H1 (cell line): ENCODE measurements around the gene RRBP1. TPM values are rescaled to one million over a fixed set of nuclear protein-coding genes. Genes with fewer than 3 reads are reported as not detected.

Experiments used
- CTCF ChIA-PET: fragments of 300-600 bp; sonication (Branson Sonifier 250); formaldehyde crosslinking; loops from one replicate; lab custom pipeline; 2021; ENCODE audit not compliant: partially characterized antibody; lab: Charles Lee
- POLR2A ChIA-PET: fragments of 300-600 bp; sonication (Branson Sonifier 250); formaldehyde crosslinking; loops from one replicate; lab custom pipeline; 2021; ENCODE audit warnings: inconsistent platforms; ENCODE audit not compliant: partially characterized antibody; lab: Charles Lee
- DNase-seq, 2 experiments: peaks; one replicate each; pipeline versions ENCODE4 v3.0.0 to v3.0.0-alpha.2; 2010 to 2022; ENCODE audit warnings: low spot score in 2 of 2, low read depth in 1 of 2, mixed read lengths in 1 of 2
- FAIRE-seq: peaks from 2 replicates; lab custom pipeline; 2011; peaks lifted over from hg19 to GRCh38; lab: Jason Lieb, UNC
- H2AFZ ChIP-seq: 2 replicates; pipeline ENCODE4 v1.8.1; 2012; ENCODE audit warnings: low read length, inconsistent platforms
- H2AK5ac ChIP-seq: 2 replicates; pipeline ENCODE4 v1.6.1; 2013; ENCODE audit warnings: low read depth, low read length
- H2BK120ac ChIP-seq: replicated peaks from 2 replicates; pipeline ENCODE3; 2013; ENCODE audit warnings: low read depth, low read length, inconsistent platforms
- H2BK12ac ChIP-seq: 2 replicates; pipeline ENCODE4 v1.6.1; 2013; ENCODE audit warnings: low read depth, low read length
- H2BK15ac ChIP-seq: 2 replicates; pipeline ENCODE4 v1.6.1; 2013; ENCODE audit warnings: low read length
- H2BK20ac ChIP-seq: 2 replicates; pipeline ENCODE4 v1.6.1; 2013; ENCODE audit warnings: low read length
- H2BK5ac ChIP-seq: 2 replicates; pipeline ENCODE4 v1.6.1; 2013; ENCODE audit warnings: low read depth, low read length
- H3K14ac ChIP-seq: 2 replicates; pipeline ENCODE4 v1.6.1; 2013; ENCODE audit warnings: inconsistent platforms; ENCODE audit not compliant: insufficient read length
- H3K18ac ChIP-seq: 2 replicates; pipeline ENCODE4 v1.6.1; 2013; ENCODE audit warnings: low read length; ENCODE audit errors: extremely low read depth
- H3K23ac ChIP-seq: 2 replicates; pipeline ENCODE4 v1.6.1; 2013; ENCODE audit warnings: inconsistent platforms; ENCODE audit not compliant: insufficient read length
- H3K23me2 ChIP-seq: 2 replicates; pipeline ENCODE4 v1.6.1; 2013; ENCODE audit warnings: low read depth, low read length
- H3K27ac ChIP-seq: 2 replicates; pipeline ENCODE4 v1.6.1; 2011; ENCODE audit warnings: low read depth, low read length, inconsistent platforms
- H3K27me3 ChIP-seq, 4 experiments: replicated peaks in 1 of 4; 1 replicate in 1 of 4; 2 replicates in 3 of 4; pipeline versions ENCODE4 v1.6.1 to v1.8.1; 2011 to 2013; ENCODE audit warnings: low read length in 3 of 4, mild to moderate bottlenecking in 3 of 4, inconsistent platforms in 2 of 4, mixed read lengths in 2 of 4, moderate library complexity in 1 of 4; ENCODE audit not compliant: control insufficient read depth in 3 of 4, insufficient read depth in 3 of 4; ENCODE audit errors: extremely low read depth in 1 of 4
- H3K36me3 ChIP-seq, 4 experiments: 2 replicates each; pipeline versions ENCODE4 v1.6.1 to v1.8.1; 2011 to 2013; ENCODE audit warnings: mild to moderate bottlenecking in 4 of 4, low read length in 3 of 4, moderate library complexity in 2 of 4, control low read depth in 1 of 4, inconsistent platforms in 1 of 4; ENCODE audit not compliant: insufficient read depth in 4 of 4, control insufficient read depth in 2 of 4
- H3K4ac ChIP-seq: replicated peaks from 2 replicates; pipeline ENCODE3; 2013; ENCODE audit warnings: low read length, low read depth, mixed read lengths, inconsistent platforms; ENCODE audit not compliant: insufficient read length
- H3K4me1 ChIP-seq, 4 experiments: replicated peaks in 1 of 4; 1 replicate in 1 of 4; 2 replicates in 3 of 4; pipeline versions ENCODE4 v1.6.1 to v1.8.1; 2011 to 2013; ENCODE audit warnings: low read length in 3 of 4, inconsistent platforms in 2 of 4, mixed read lengths in 1 of 4; ENCODE audit not compliant: insufficient read depth in 4 of 4, control insufficient read depth in 3 of 4
- H3K4me2 ChIP-seq, 2 experiments: 2 replicates each; pipeline versions ENCODE4 v1.6.1 to v1.8.1; 2011 to 2013; ENCODE audit warnings: low read depth in 2 of 2, low read length in 2 of 2, control low read depth in 1 of 2, inconsistent platforms in 1 of 2, mild to moderate bottlenecking in 1 of 2; ENCODE audit not compliant: insufficient read depth in 1 of 2
- H3K4me3 ChIP-seq, 4 experiments: fragments of 200-600, 300-600 bp in 1 of 4; sonication (generic), shearing (Covaris generic), sonication (Bioruptor Twin) in 1 of 4; 2 replicates each; pipeline versions ENCODE4 v1.5.1 to v1.8.1; 2011 to 2016; ENCODE audit warnings: low read length in 4 of 4, low read depth in 3 of 4, control low read depth in 2 of 4, inconsistent platforms in 2 of 4, mild to moderate bottlenecking in 2 of 4, mixed read lengths in 1 of 4, moderate library complexity in 1 of 4; ENCODE audit not compliant: insufficient read depth in 2 of 4; ENCODE audit errors: extremely low read depth in 1 of 4
- H3K56ac ChIP-seq: replicated peaks from 2 replicates; pipeline ENCODE3; 2013; ENCODE audit warnings: low read depth, mild to moderate bottlenecking, mixed read lengths, low read length, inconsistent platforms; ENCODE audit not compliant: insufficient read length
- H3K79me1 ChIP-seq: 2 replicates; pipeline ENCODE4 v1.6.1; 2013; ENCODE audit warnings: low read depth, low read length, control low read depth
- H3K79me2 ChIP-seq, 2 experiments: 2 replicates each; pipeline versions ENCODE4 v1.6.1 to v1.8.1; 2012 to 2013; ENCODE audit warnings: low read length in 2 of 2, mild to moderate bottlenecking in 2 of 2, inconsistent platforms in 1 of 2; ENCODE audit not compliant: insufficient read depth in 2 of 2, control insufficient read depth in 1 of 2
- H3K9ac ChIP-seq, 4 experiments: replicated peaks in 1 of 4; 1 replicate in 1 of 4; 2 replicates in 3 of 4; pipeline versions ENCODE4 v1.6.1 to v1.8.1; 2011 to 2013; ENCODE audit warnings: low read depth in 3 of 4, low read length in 3 of 4, control low read depth in 2 of 4, mild to moderate bottlenecking in 2 of 4, moderate library complexity in 2 of 4, inconsistent platforms in 1 of 4; ENCODE audit errors: extremely low read depth in 1 of 4
- H3K9me3 ChIP-seq, 2 experiments: 2 replicates each; pipeline versions ENCODE4 v1.6.1 to v1.8.1; 2012 to 2013; ENCODE audit warnings: mild to moderate bottlenecking in 2 of 2, moderate library complexity in 2 of 2, control low read depth in 1 of 2, inconsistent platforms in 1 of 2, low read depth in 1 of 2, low read length in 1 of 2, mixed read lengths in 1 of 2; ENCODE audit not compliant: insufficient read depth in 2 of 2
- H4K20me1 ChIP-seq, 2 experiments: replicated peaks in 1 of 2; 2 replicates each; pipeline versions ENCODE3 to v1.8.1; 2011 to 2013; ENCODE audit warnings: inconsistent platforms in 2 of 2, low read length in 2 of 2, mild to moderate bottlenecking in 1 of 2; ENCODE audit not compliant: insufficient read depth in 2 of 2, control insufficient read depth in 1 of 2
- H4K5ac ChIP-seq: 2 replicates; pipeline ENCODE4 v1.6.1; 2013; ENCODE audit warnings: low read length, low read depth, mixed read lengths, inconsistent platforms; ENCODE audit not compliant: insufficient read length
- H4K8ac ChIP-seq: 2 replicates; pipeline ENCODE4 v1.8.0; 2013; ENCODE audit warnings: mild to moderate bottlenecking, moderate library complexity, low read length, inconsistent platforms; ENCODE audit not compliant: insufficient read depth; ENCODE audit errors: extremely low read depth
- H4K91ac ChIP-seq: replicated peaks from 2 replicates; pipeline ENCODE3; 2013; ENCODE audit warnings: low read length, mixed read lengths, inconsistent platforms; ENCODE audit not compliant: insufficient read length
- CHD2 ChIP-seq: IDR thresholded peaks from 2 replicates; pipeline ENCODE4 v1.6.1; 2012; ENCODE audit warnings: low read length, improper control_type of control experiment
- GTF2F1 ChIP-seq: IDR thresholded peaks from 2 replicates; pipeline ENCODE4 v1.6.1; 2012; ENCODE audit warnings: low read depth, low read length, improper control_type of control experiment, borderline replicate concordance
- JUN ChIP-seq: IDR thresholded peaks from 2 replicates; pipeline ENCODE4 v1.6.1; 2011; ENCODE audit warnings: low read depth, mild to moderate bottlenecking, improper control_type of control experiment, low read length
- POLR2AphosphoS5 ChIP-seq: IDR thresholded peaks from 2 replicates; pipeline ENCODE4 v1.6.1; 2011; ENCODE audit warnings: low read depth, low read length
- RBBP5 ChIP-seq: IDR thresholded peaks from 2 replicates; pipeline ENCODE4 v1.7.1; 2012; ENCODE audit warnings: low read depth, mild to moderate bottlenecking, inconsistent platforms, low read length, moderate library complexity, borderline replicate concordance
- SP1 ChIP-seq: IDR thresholded peaks from 2 replicates; pipeline ENCODE4 v1.6.1; 2011; ENCODE audit warnings: low read depth, low read length
- SP4 ChIP-seq: IDR thresholded peaks from 2 replicates; pipeline ENCODE4 v1.6.1; 2012; ENCODE audit warnings: low read length, inconsistent platforms
- SRF ChIP-seq: IDR thresholded peaks from 2 replicates; pipeline ENCODE4 v1.6.1; 2011; ENCODE audit warnings: mild to moderate bottlenecking, low read depth, low read length, moderate library complexity
- TAF7 ChIP-seq: optimal IDR thresholded peaks from 2 replicates; pipeline ENCODE3; 2011; ENCODE audit warnings: low read depth, mild to moderate bottlenecking, inconsistent platforms, low read length, moderate library complexity, borderline replicate concordance
- WGBS, 2 experiments: shearing (Covaris generic) in 1 of 2; methylation state at CpG; one replicate each; pipeline versions ENCODE4 v1.1.6 to v1.1.7; 2013 to 2015; ENCODE audit warnings: low lambda C conversion rate in 2 of 2, mixed read lengths in 2 of 2, inconsistent platforms in 1 of 2, low coverage in 1 of 2, missing lambda C conversion rate in 1 of 2; ENCODE audit not compliant: insufficient replicate concordance in 2 of 2, insufficient coverage in 1 of 2, insufficient read length in 1 of 2; ENCODE audit errors: extremely low coverage in 1 of 2, missing lambda C conversion rate in 1 of 2; 5-methylcytosine and 5-hydroxymethylcytosine counted together
- polyA plus RNA-seq, 7 experiments: library from polyadenylated mRNA; depleted of rRNA in 3 of 7; stranded (reverse) in 5 of 7; unstranded in 2 of 7; fragments of >200 nt in 5 of 7; fragments of 200-250 nt in 2 of 7; gene quantifications; 1 replicate in 5 of 7; 2 replicates in 1 of 7; 4 replicates in 1 of 7; pipeline versions ENCODE4 v1.2.1 to v1.2.3, GENCODE V29; 2011 to 2013; ENCODE audit warnings: missing spikeins in 2 of 7, mixed read lengths in 2 of 7
- total RNA-seq: library from RNA; stranded (reverse); fragmentation: NEBNext Ultra II Directional; extraction: Animal tissue kit (Norgen Biotek cat#: 25700); gene quantifications from 2 replicates; pipeline ENCODE4 v1.2.1, GENCODE V29; 2021

The RRBP1 gene
- total and polyA plus RNA-seq, 2 of the 8 experiments (the other 6 are each of a cell fraction or from before 2014, with no cell fraction given) = 15.9 to 157 TPM

DNA sequence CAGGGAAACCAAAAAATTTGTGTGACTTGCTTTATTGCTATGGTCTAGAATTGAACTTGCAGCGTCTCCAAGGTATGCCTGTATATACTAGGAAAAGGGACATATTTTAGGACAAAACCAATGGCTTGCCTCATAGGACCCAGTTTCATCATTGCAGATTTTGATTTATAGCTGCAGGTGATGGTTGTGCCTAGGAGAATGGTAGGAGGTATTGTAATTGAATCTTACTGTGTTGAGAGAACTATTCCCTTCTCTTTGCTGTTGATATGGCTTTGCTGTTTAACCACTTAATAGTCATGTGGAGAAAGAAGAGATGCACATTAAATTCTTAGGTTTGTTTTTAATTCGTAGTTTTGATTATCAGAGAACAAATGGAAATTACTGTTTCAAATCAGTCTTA, 95.8 kb downstream of the RRBP1 start:
- H3K27ac ChIP-seq = no peak overlapping the region
- H2BK20ac ChIP-seq = no peak overlapping the region
- ChIA-PET CTCF (interaction anchor here (1.0 to 2.4 kb wide), 4 partner anchors 8 to 32 kb away, joined by 3 to 11 read pairs (median 4); no protein-coding TSS in a partner anchor), POLR2A (interaction anchor here (1.3 to 2.7 kb wide), 2 partner anchors 16 to 20 kb away, joined by 3 to 6 read pairs; partner anchors contain the start of gene DSTN)
- no peaks in the 10 kb centered on the region for H3K23me2 ChIP-seq
- H3K56ac ChIP-seq = no peak overlapping the region
- H2BK120ac ChIP-seq = no peak overlapping the region
- H2AK5ac ChIP-seq = no peak overlapping the region
- no peak overlapping the region for H3K18ac ChIP-seq
- H2BK15ac ChIP-seq = no peak overlapping the region
- no peak overlapping the region for H3K14ac ChIP-seq
- FAIRE-seq = no peak
- H3K4me2 ChIP-seq = no peak overlapping the region
- H3K9me3 ChIP-seq = no peaks in the 10 kb centered on the region
- H3K9ac ChIP-seq = no peak overlapping the region
- H4K5ac ChIP-seq = no peak overlapping the region
- H4K91ac ChIP-seq = no peak overlapping the region
- TF ChIP-seq JUN (no peak), SRF (no peak), SP1 (no peak), RBBP5 (no peak), CHD2 (no peak), TAF7 (no peak), POLR2AphosphoS5 (no peak), GTF2F1 (no peak), SP4 (no peak)
- no peak overlapping the region for H3K23ac ChIP-seq
- H3K36me3 ChIP-seq = no peaks in the 10 kb centered on the region
- H2AFZ ChIP-seq = no peak overlapping the region
- peaks cover 2% of the 10 kb centered on the region for H3K79me1 ChIP-seq
- WGBS, 2 experiments = 88% methylated on average over 2 of the region's 2 CpGs; no CpG with 5 or more reads in 1 of the 2 experiments
- H4K20me1 ChIP-seq = peaks cover 0 to under 1% of the 10 kb centered on the region in 2 experiments
- no peak overlapping the region for H2BK5ac ChIP-seq
- no peaks in the 10 kb centered on the region for H3K27me3 ChIP-seq
- H4K8ac ChIP-seq = no peak overlapping the region
- H2BK12ac ChIP-seq = no peak overlapping the region
- H3K4me1 ChIP-seq = peaks cover 0 to 2% (median 0%) of the 10 kb centered on the region in 4 experiments; a peak in 1 of 7 replicates
- no peak overlapping the region for H3K4me3 ChIP-seq
- peaks cover 3 to 92% of the 10 kb centered on the region in 2 experiments; a peak in 3 of 4 replicates for H3K79me2 ChIP-seq
- H3K4ac ChIP-seq = no peak overlapping the region
- DNase-seq = no peak
